CD4-positive, alpha-beta T cell treated with Interleukin-10 for 1 hour (primary cell): ENCODE data around the gene MBLAC1.
"Not testable (repeated sequence)": the region's sequence is repeated elsewhere in the genome, so short reads cannot be mapped to it uniquely, and the experiment has no call there.

Experiments
- DNase-seq: peaks from one replicate; pipeline ENCODE4 v3.0.0-alpha.2; 2020

Gene MBLAC1

DNA sequence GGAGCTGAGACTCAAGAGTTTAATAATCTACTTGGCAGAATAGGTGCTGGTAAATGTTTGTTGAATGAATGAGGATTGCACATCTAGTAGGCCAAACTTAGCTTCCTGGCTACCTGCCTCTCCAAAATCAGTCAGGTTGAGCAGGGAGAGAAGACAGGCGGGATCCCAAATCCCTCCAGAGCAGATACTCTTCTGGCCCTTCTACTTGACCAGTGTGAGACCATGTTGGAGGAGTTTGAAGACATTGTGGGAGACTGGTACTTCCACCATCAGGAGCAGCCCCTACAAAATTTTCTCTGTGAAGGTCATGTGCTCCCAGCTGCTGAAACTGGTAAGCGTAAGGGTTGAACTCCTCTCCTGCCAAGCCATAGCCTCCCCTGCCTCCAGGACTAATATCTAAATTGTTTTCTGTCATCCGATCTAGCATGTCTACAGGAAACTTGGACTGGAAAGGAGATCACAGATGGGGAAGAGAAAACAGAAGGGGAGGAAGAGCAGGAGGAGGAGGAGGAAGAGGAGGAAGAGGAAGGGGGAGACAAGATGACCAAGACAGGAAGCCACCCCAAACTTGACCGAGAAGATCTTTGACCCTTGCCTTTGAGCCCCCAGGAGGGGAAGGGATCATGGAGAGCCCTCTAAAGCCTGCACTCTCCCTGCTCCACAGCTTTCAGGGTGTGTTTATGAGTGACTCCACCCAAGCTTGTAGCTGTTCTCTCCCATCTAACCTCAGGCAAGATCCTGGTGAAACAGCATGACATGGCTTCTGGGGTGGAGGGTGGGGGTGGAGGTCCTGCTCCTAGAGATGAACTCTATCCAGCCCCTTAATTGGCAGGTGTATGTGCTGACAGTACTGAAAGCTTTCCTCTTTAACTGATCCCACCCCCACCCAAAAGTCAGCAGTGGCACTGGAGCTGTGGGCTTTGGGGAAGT lies 2.2 kb upstream of the MBLAC1 start:
- DNase-seq, result no peak

GRCh38 chr7:100126239-100126930 lies 382 bp upstream of the MBLAC1 start:
- no peak for DNase-seq

- DNase-seq, result no peak
Observed at GRCh38 chr7:100127866-100128636, 1.3 kb downstream of the MBLAC1 start.

DNA sequence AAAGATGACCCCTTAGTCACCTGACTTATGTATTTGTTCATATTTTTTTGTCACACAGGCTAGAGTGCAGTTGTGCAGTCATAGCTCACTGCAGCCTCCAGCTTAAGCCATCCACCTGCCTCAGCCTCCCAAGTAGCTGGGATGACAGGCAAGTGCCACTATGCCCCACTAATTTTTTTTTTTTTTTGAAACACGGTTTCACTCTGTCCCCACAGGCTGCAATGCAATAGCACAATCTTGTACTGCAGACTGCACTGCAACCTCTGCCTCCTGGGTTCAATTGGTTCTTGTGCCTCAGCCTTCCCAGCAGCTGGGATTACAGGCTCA lies 1.8 kb downstream of the MBLAC1 start:
- no peak for DNase-seq

GRCh38 chr7:100130220-100130607 lies 3.4 kb downstream of the MBLAC1 start:
- not testable (repeated sequence) for DNase-seq

- peak; percentile 84 for DNase-seq
Observed at GRCh38 chr7:100130608-100131453, 4.1 kb downstream of the MBLAC1 start.

GRCh38 chr7:100132126-100132525 lies 5.4 kb downstream of the MBLAC1 start:
- DNase-seq, result no peak

GRCh38 chr7:100132697-100133151 lies 6.0 kb downstream of the MBLAC1 start:
- DNase-seq, result peak; percentile 79

DNA sequence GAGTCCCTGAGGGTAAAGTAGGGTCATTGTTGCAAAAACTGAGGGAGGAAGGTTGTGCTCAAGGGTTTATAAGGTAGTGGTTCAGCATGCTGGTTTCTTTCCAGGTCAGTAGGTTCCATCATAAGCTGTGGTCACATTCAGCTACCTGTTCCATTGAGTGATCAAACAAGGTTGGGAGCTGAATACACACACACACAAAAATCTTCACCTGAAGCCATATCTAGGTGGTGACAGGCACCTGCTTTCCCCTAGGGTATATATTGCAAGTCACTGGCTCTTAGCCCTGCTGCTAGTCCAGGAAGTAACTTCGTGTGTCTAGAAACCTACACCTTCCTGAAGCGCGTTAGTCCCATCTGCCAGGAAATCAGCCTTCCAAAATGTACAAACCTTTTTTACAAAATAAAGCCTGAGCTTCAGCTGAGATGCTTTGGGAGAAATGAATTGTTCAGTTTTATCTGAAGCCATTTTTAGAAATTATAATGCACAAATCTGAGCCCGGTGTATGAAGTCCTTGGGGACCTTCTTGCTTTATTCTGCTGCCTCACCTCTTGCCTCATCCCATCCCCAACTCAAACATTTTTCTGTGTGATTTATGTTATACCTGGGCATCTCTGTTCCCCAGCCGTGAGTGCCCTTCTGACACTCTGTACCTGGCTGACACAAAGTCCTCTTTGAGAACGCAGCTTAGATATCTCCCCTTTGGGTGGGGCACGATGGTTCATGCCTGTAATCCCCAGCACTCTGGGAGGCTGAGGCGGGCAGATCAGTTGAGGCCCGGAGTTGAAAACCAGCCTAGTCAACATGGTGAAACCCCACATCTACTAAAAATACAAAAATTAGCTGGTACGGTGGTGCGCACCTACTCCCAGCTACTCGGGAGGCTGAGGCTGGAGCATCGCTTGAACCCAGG lies 11.3 kb downstream of the MBLAC1 start:
- DNase-seq, result no peak

GRCh38 chr7:100141555-100141949 lies 14.8 kb downstream of the MBLAC1 start:
- no peak for DNase-seq

DNA sequence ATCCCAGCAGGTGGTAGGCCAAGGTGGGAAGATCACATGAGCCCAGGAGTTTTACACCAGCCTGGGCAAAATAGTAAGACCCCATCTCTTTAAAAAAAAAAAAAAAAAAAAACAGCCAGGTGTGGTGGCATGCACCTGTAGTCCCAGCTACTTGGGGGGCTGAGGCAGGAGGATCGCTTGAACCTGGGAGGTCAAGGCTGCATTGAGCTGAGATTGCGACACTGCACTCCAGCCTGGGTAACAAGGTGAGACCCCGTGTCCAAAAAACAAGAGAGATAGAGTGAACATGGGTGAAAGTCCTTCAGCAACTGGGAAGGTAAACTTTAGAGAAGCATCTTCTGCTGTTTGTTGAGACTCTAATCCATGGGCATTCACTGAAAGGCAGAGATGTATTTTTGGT lies 15.7 kb downstream of the MBLAC1 start:
- no peak for DNase-seq

DNA sequence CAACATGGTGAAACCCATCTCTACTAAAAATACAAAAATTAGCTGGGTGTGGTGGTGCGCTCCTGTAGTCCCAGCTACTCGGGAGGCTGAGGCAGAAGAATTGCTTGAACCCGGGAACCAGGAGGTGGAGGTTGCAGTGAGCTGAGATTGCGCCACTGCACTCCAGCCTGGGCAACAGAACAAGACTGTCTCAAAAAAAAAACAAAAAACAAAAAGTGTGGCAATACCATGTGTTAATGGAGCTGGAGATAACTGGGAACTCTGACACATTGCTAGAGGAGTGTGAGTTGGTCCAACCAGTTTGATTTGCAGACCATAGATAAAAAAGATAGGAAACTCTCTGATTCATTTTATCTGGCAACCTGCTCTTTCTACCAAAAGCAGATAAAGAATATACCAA lies 19.6 kb downstream of the MBLAC1 start:
- DNase-seq, result not testable (repeated sequence)

GRCh38 chr7:100147278-100147677 lies 20.5 kb downstream of the MBLAC1 start:
- DNase-seq, result no peak

- no peak for DNase-seq
Observed at GRCh38 chr7:100148225-100148558, 21.4 kb downstream of the MBLAC1 start.

- DNase-seq, result peak; percentile 99
Observed at GRCh38 chr7:100148559-100149328, 22.0 kb downstream of the MBLAC1 start, which contains the start of gene LAMTOR4. Gene LAMTOR4 (plus strand): TSS chr7:100148918. CDS start chr7:100148973, 55 bp downstream.

DNA sequence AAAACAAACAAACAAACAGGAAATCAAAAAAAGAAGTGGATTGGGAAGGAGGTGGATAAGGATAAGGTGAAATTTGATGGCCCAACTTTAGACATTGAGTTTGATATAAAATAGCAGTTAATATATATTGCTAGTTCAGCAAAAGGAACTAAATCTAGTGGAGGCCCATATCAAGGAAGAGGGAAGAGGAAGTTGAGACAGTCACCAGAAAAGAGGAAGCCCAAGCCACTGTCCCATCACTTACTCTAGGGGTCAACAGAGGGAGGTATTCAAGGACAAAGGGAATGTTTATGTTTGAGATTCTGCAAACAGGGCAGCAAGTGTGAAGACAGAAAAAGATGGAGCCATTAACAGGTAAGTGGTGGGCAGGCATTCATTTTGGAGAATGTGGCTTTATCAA lies 25.6 kb downstream of the MBLAC1 start:
- no peak for DNase-seq

- DNase-seq, result no peak
Observed at GRCh38 chr7:100152937-100153666, 26.3 kb downstream of the MBLAC1 start.

DNA sequence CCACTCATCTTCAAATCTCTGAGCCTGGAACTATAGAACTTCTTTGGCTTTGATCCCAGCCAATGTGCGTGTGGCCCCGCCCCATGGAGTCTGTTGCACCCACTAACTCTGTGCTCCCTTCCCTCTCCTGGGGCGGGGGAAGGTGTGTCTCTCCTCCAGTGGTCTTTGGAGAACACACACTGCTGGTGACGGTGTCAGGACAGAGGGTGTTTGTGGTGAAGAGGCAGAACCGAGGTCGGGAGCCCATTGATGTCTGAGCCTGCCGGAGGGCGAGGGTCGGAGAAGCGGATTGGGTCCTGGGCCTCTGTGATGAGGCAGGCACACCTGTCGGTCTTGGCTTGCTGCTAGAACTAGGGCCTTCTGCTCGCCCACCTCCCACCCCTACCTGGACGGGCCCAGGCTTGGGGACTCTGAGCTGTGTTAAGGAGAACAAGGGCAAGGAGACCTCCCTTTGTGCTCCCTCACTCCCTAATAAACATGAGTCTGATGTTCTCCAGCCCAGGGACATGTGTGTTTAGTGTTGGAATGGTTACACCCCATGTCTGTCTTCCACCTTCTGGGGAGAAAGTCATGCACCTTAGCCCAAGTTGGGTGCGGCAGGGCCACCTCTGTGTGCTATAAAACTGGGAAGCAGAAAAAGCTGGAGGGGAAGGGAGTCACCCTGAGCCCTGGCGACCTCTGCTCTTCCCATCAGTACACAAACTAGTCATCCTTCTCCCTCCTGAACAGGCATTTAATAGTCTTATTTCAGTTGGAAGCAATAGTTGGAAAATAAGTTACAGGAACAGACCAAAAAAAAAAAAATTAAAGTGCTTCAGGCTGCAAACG lies 27.2 kb downstream of the MBLAC1 start:
- DNase-seq, result no peak
